Urinary bladder (tissue), 4 donors: ENCODE data around the gene ATOH8. TPM values are rescaled to one million over a fixed set of nuclear protein-coding genes. Genes with fewer than 3 reads are reported as not detected.
A peak's percentile ranks its signal among the peaks of the same experiment; 100 is the strongest.

ENCODE experiments used
- DNase-seq: peaks from one replicate; pipeline ENCODE4 v3.0.0-alpha.2; 2015; ENCODE audit errors: extremely low spot score
- H3K27ac ChIP-seq: one replicate; pipeline ENCODE4 v1.5.1; 2013; ENCODE audit warnings: low read depth, mild to moderate bottlenecking, moderate library complexity
- H3K36me3 ChIP-seq: one replicate; pipeline ENCODE4 v1.6.1; 2013; ENCODE audit warnings: mild to moderate bottlenecking, moderate library complexity; ENCODE audit not compliant: insufficient read depth
- H3K4me1 ChIP-seq: one replicate; pipeline ENCODE4 v1.6.1; 2013; ENCODE audit warnings: mild to moderate bottlenecking, moderate library complexity; ENCODE audit not compliant: insufficient read depth
- H3K4me3 ChIP-seq: one replicate; pipeline ENCODE4 v1.5.1; 2013; ENCODE audit warnings: low read depth, low read length
- WGBS: extraction: QIAGEN DNeasy Blood & Tissue Kit; methylation state at CpG from one replicate; pipeline ENCODE4 v1.1.7; 2013; 5-methylcytosine and 5-hydroxymethylcytosine counted together
- polyA plus RNA-seq: library from polyadenylated mRNA; stranded (reverse); fragments of 200-250 nt; gene quantifications from one replicate; pipeline ENCODE4 v1.2.3, GENCODE V29; 2013
- total RNA-seq: library from RNA; depleted of rRNA; stranded (reverse); fragments of >200 nt; gene quantifications from one replicate; pipeline ENCODE4 v1.2.3, GENCODE V29; 2014
- donor health status: healthy with polysubstance abuse.
- donor health status: healthy.

The ATOH8 gene
- total and polyA plus RNA-seq, 2 donors = 18.3 to 49.2 TPM

- Histone ChIP-seq H3K27ac (no peak overlapping the region), H3K36me3 (no peaks in the 10 kb centered on the region), H3K4me1 (peaks cover 5% of the 10 kb centered on the region), H3K4me3 (no peak overlapping the region)
- WGBS = 93% methylated on average over 3 of the region's 3 CpGs
- DNase-seq = no peak
Measured at GRCh38 chr2:85747441-85747840, 6.3 kb upstream of the ATOH8 start.

GRCh38 chr2:85748039-85748734, 5.6 kb upstream of the ATOH8 start:
- no peak for DNase-seq
- H3K27ac ChIP-seq = no peak overlapping the region
- H3K4me3 ChIP-seq = no peak overlapping the region
- H3K4me1 ChIP-seq = peaks cover 8% of the 10 kb centered on the region
- H3K36me3 ChIP-seq = no peaks in the 10 kb centered on the region
- 85% methylated on average over 9 of the region's 9 CpGs for WGBS

- Histone ChIP-seq H3K4me1 (peaks cover 3% of the 10 kb centered on the region), H3K4me3 (no peak overlapping the region), H3K36me3 (no peaks in the 10 kb centered on the region), H3K27ac (peak overlapping the region; percentile 61)
- 43% methylated on average over 7 of the region's 7 CpGs for WGBS
- no peak for DNase-seq
Measured at GRCh38 chr2:85748985-85749875, 4.6 kb upstream of the ATOH8 start.

GRCh38 chr2:85750587-85751575, 2.9 kb upstream of the ATOH8 start:
- Histone ChIP-seq H3K27ac (no peak overlapping the region), H3K4me1 (peaks cover 3% of the 10 kb centered on the region)
- no peak for DNase-seq

GRCh38 chr2:85751627-85752026, 2.2 kb upstream of the ATOH8 start:
- Histone ChIP-seq H3K27ac (no peak overlapping the region), H3K4me3 (no peak overlapping the region), H3K36me3 (no peaks in the 10 kb centered on the region), H3K4me1 (peaks cover 3% of the 10 kb centered on the region)
- WGBS = 89% methylated on average over 11 of the region's 11 CpGs
- no peak for DNase-seq

More at GRCh38 chr2:85750587-85751575, 2.9 kb upstream of the ATOH8 start:
- Histone ChIP-seq H3K4me3 (no peak overlapping the region), H3K36me3 (no peaks in the 10 kb centered on the region)
- 57% methylated on average over 15 of the region's 15 CpGs for WGBS

- WGBS = 37% methylated on average over 29 of the region's 29 CpGs
- H3K4me3 ChIP-seq = peak overlapping the region; percentile 78
- H3K27ac ChIP-seq = peak overlapping the region; percentile 79
- no peaks in the 10 kb centered on the region for H3K36me3 ChIP-seq
- peaks cover 6% of the 10 kb centered on the region for H3K4me1 ChIP-seq
- no peak for DNase-seq
Measured at GRCh38 chr2:85753035-85753524, 711 bp upstream of the ATOH8 start.

- peak overlapping the region; percentile 86 for H3K27ac ChIP-seq
- no peaks in the 10 kb centered on the region for H3K36me3 ChIP-seq
- DNase-seq = no peak
- H3K4me1 ChIP-seq = peaks cover 6% of the 10 kb centered on the region
- peak overlapping the region; percentile 78 for H3K4me3 ChIP-seq
- WGBS = under 1% methylated on average over 93 of the region's 93 CpGs
Measured at GRCh38 chr2:85754313-85755095, 713 bp downstream of the ATOH8 start.

GRCh38 chr2:85755122-85756027, 1.6 kb downstream of the ATOH8 start:
- DNase-seq = no peak
- Histone ChIP-seq H3K4me3 (peak overlapping the region; percentile 78), H3K27ac (peak overlapping the region; percentile 86), H3K36me3 (no peaks in the 10 kb centered on the region), H3K4me1 (peaks cover 6% of the 10 kb centered on the region)
- 3% methylated on average over 33 of the region's 33 CpGs for WGBS

- H3K27ac ChIP-seq = no peak overlapping the region
- H3K4me1 ChIP-seq = peaks cover 6% of the 10 kb centered on the region
- H3K36me3 ChIP-seq = no peaks in the 10 kb centered on the region
- peak overlapping the region; percentile 78 for H3K4me3 ChIP-seq
- 74% methylated on average over 6 of the region's 6 CpGs for WGBS
- DNase-seq = no peak
Measured at GRCh38 chr2:85756195-85756594, 2.4 kb downstream of the ATOH8 start.

GRCh38 chr2:85756822-85757435, 3.1 kb downstream of the ATOH8 start:
- Histone ChIP-seq H3K4me1 (peaks cover 6% of the 10 kb centered on the region), H3K27ac (no peak overlapping the region), H3K4me3 (peak overlapping the region; percentile 78), H3K36me3 (no peaks in the 10 kb centered on the region)
- WGBS = 75% methylated on average over 9 of the region's 9 CpGs
- DNase-seq = no peak

- no peak overlapping the region for H3K4me3 ChIP-seq
- WGBS = 92% methylated on average over 5 of the region's 5 CpGs
- peaks cover 3% of the 10 kb centered on the region for H3K4me1 ChIP-seq
- DNase-seq = no peak
- H3K27ac ChIP-seq = no peak overlapping the region
- no peaks in the 10 kb centered on the region for H3K36me3 ChIP-seq
Measured at GRCh38 chr2:85757860-85758259, 4.1 kb downstream of the ATOH8 start.
